Suprapubic skin (tissue), 4 donors: Measurements from ENCODE around the gene MOSMO.

Experiments used
- EP300 ChIP-seq: sonication (generic); formaldehyde crosslinking; IDR thresholded peaks from one replicate; pipeline ENCODE4 v1.6.1; 2017; ENCODE audit warnings: antibody characterized with exemption
- POLR2AphosphoS5 ChIP-seq, 3 donors: sonication (generic); formaldehyde crosslinking; IDR thresholded peaks; one replicate each; pipeline ENCODE4 v1.6.1; 2017; ENCODE audit warnings: antibody characterized with exemption in 3 of 3
- TF ChIP-seq, protein P1 (sequence below), 2 donors: fragments of 200-600 bp in 1 of 2; fragments of 450-650 bp in 1 of 2; sonication (generic) in 1 of 2; IDR thresholded peaks; one replicate each; pipeline ENCODE4 v1.5.1; 2016 to 2019; ENCODE audit warnings: antibody characterized with exemption in 2 of 2, mild to moderate bottlenecking in 1 of 2, moderate library complexity in 1 of 2

DNA sequence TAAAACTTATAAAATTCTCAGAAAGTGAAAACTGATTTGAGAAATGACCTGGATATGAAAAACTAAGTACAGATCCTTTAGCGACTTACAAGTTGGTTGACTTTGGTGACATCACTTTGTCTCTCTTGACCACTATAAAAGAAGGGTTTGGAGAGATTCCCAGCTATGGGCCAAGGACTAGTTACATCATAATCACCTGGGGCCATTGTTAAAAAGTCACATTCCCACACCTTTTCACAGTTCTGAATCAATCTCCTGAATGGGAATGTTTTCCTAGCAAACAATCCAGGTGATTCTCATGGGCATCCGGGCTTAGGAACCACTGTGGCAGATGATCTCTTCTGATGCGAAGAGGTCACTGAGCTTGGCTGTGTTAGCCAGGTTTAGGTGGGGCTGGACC, 83.8 kb downstream of the MOSMO start:
- TF ChIP-seq, protein P1, sequence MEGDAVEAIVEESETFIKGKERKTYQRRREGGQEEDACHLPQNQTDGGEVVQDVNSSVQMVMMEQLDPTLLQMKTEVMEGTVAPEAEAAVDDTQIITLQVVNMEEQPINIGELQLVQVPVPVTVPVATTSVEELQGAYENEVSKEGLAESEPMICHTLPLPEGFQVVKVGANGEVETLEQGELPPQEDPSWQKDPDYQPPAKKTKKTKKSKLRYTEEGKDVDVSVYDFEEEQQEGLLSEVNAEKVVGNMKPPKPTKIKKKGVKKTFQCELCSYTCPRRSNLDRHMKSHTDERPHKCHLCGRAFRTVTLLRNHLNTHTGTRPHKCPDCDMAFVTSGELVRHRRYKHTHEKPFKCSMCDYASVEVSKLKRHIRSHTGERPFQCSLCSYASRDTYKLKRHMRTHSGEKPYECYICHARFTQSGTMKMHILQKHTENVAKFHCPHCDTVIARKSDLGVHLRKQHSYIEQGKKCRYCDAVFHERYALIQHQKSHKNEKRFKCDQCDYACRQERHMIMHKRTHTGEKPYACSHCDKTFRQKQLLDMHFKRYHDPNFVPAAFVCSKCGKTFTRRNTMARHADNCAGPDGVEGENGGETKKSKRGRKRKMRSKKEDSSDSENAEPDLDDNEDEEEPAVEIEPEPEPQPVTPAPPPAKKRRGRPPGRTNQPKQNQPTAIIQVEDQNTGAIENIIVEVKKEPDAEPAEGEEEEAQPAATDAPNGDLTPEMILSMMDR (IDR thresholded peaks at IDR 0.05), result no peak
- TF ChIP-seq POLR2AphosphoS5 (IDR thresholded peaks at IDR 0.05) (no peak), EP300 (no peak)
